ENCODE results near the gene PSMB1. TPM values are rescaled to one million over a fixed set of nuclear protein-coding genes. Genes with fewer than 3 reads are reported as not detected.
"Not testable (repeated sequence)": the region's sequence is repeated elsewhere in the genome, so short reads cannot be mapped to it uniquely, and the experiment has no call there.

The PSMB1 gene
- total RNA-seq, 4 donors from 2014 or later, result 127 to 201 (median 193) TPM

- Histone ChIP-seq H3K27ac (no peak overlapping the region), H3K4me3 (no peak overlapping the region), H3K9me3 (no peaks in the 10 kb centered on the region), H3K4me1 (no peaks in the 10 kb centered on the region), H3K36me3 (no peaks in the 10 kb centered on the region), H3K27me3 (peaks cover 5% of the 10 kb centered on the region)
- WGBS, result 81% methylated on average over 4 of the region's 4 CpGs
- no peak for TF ChIP-seq POLR2A (IDR thresholded peaks at IDR 0.05)
- no peak for TF ChIP-seq CTCF (IDR thresholded peaks at IDR 0.05)
- TF ChIP-seq EP300 (IDR thresholded peaks at IDR 0.05), result no peak
- no peak for TF ChIP-seq POLR2AphosphoS5 (IDR thresholded peaks at IDR 0.05)
- DNase-seq (ENCODE audit: low spot score in 2 of 2), result no peak
Measured at GRCh38 chr6:170512249-170512648, 40.9 kb downstream of the PSMB1 start.

GRCh38 chr6:170510631-170511030 is 42.5 kb downstream of the PSMB1 start:
- no peak for DNase-seq (ENCODE audit: low spot score in 2 of 2)
- no peaks in the 10 kb centered on the region for H3K4me1 ChIP-seq
- WGBS, result 85% methylated on average over 20 of the region's 20 CpGs
- no peaks in the 10 kb centered on the region for H3K9me3 ChIP-seq
- TF ChIP-seq POLR2AphosphoS5 (IDR thresholded peaks at IDR 0.05) (no peak), POLR2A (IDR thresholded peaks at IDR 0.05) (no peak), EP300 (IDR thresholded peaks at IDR 0.05) (no peak), CTCF (IDR thresholded peaks at IDR 0.05) (no peak)
- no peak overlapping the region for H3K4me3 ChIP-seq
- peaks cover 11% of the 10 kb centered on the region for H3K27me3 ChIP-seq
- no peak overlapping the region for H3K27ac ChIP-seq
- H3K36me3 ChIP-seq, result no peaks in the 10 kb centered on the region

DNA sequence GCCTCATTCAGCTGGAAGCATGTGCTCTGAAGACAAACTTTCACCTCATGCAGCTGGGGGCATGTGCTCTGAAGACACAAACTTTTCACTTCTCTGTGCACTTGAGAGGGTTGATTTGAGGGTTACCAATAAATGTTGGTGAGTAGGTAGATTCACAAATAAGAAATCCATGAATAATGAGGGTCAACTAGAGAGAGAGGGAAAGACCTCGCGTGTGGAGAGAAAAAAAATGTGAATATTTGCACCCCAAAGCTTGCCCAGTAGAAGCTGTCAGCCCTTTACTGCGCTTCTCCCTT is 43.4 kb downstream of the PSMB1 start:
- Histone ChIP-seq H3K4me1 (no peaks in the 10 kb centered on the region), H3K9me3 (no peaks in the 10 kb centered on the region), H3K27me3 (peaks cover 16% of the 10 kb centered on the region), H3K36me3 (no peaks in the 10 kb centered on the region), H3K27ac (no peak overlapping the region), H3K4me3 (no peak overlapping the region)
- TF ChIP-seq CTCF (IDR thresholded peaks at IDR 0.05) (no peak), POLR2AphosphoS5 (IDR thresholded peaks at IDR 0.05) (no peak), EP300 (IDR thresholded peaks at IDR 0.05) (no peak), POLR2A (IDR thresholded peaks at IDR 0.05) (no peak)
- WGBS, result 73% methylated on average over 3 of the region's 3 CpGs
- no peak for DNase-seq (ENCODE audit: low spot score in 2 of 2)

GRCh38 chr6:170508892-170509722 is 44.0 kb downstream of the PSMB1 start:
- H3K27me3 ChIP-seq, result peaks cover 16% of the 10 kb centered on the region
- not testable (repeated sequence) for DNase-seq (ENCODE audit: low spot score in 2 of 2); H3K4me1 ChIP-seq; H3K9me3 ChIP-seq; H3K4me3 ChIP-seq; H3K36me3 ChIP-seq; H3K27ac ChIP-seq
- whole genome bisulfite sequencing, result 65% methylated on average over 5 of the region's 5 CpGs

DNA sequence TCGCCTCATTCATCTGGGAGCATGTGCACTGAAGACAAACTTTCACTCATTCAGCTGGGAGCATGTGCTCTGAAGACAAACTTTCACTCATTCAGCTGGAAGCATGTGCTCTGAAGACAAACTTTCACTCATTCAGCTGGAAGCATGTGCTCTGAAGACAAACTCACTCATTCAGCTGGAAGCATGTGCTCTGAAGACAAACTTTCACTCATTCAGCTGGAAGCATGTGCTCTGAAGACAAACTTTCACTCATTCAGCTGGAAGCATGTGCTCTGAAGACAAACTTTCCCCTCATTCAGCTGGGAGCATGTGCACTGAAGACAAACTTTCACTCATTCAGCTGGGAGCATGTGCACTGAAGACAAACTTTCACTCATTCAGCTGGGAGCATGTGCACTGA is 44.8 kb downstream of the PSMB1 start:
- H3K27ac ChIP-seq, H3K4me1 ChIP-seq: not testable (repeated sequence)
- WGBS, result 38% methylated on average over 1 of the region's 1 CpG

GRCh38 chr6:170507728-170508127 is 45.4 kb downstream of the PSMB1 start:
- not testable (repeated sequence) for H3K4me3 ChIP-seq; H3K36me3 ChIP-seq; H3K4me1 ChIP-seq; H3K9me3 ChIP-seq; DNase-seq (ENCODE audit: low spot score in 2 of 2); H3K27ac ChIP-seq
- WGBS, result 73% methylated on average over 2 of the region's 2 CpGs
- peaks cover 23% of the 10 kb centered on the region for H3K27me3 ChIP-seq

More for the DNA sequence above, 44.8 kb downstream of the PSMB1 start:
- H3K27me3 ChIP-seq, result peaks cover 20% of the 10 kb centered on the region
- not testable (repeated sequence) for H3K4me3 ChIP-seq; DNase-seq (ENCODE audit: low spot score in 2 of 2); H3K9me3 ChIP-seq; H3K36me3 ChIP-seq

- TF ChIP-seq POLR2A (IDR thresholded peaks at IDR 0.05) (no peak), EP300 (IDR thresholded peaks at IDR 0.05) (no peak)
- no peak overlapping the region for H3K27ac ChIP-seq
- 64% methylated on average over 4 of the region's 4 CpGs for WGBS
- H3K4me3 ChIP-seq, result no peak overlapping the region
- no peaks in the 10 kb centered on the region for H3K9me3 ChIP-seq
- H3K36me3 ChIP-seq, result no peaks in the 10 kb centered on the region
- no peaks in the 10 kb centered on the region for H3K4me1 ChIP-seq
- DNase-seq (ENCODE audit: low spot score in 2 of 2), result no peak
- peaks cover 33% of the 10 kb centered on the region for H3K27me3 ChIP-seq
Measured at GRCh38 chr6:170506446-170506845, 46.7 kb downstream of the PSMB1 start.
